ENCODE measurements around the gene CHRM2.

The CHRM2 gene

GRCh38 chr7:136869001-136869961 is 829 bp downstream of the CHRM2 start:
- Histone ChIP-seq H3K4me1 (no peaks in the 10 kb centered on the region), H3K4me3 (ENCODE audit: low read depth, low read length) (no peak overlapping the region)

GRCh38 chr7:136869991-136870865 is 1.8 kb downstream of the CHRM2 start:
- no peak overlapping the region for H3K27ac ChIP-seq
- no peaks in the 10 kb centered on the region for H3K9me3 ChIP-seq (ENCODE audit: control insufficient read depth, low read length)
- H3K27me3 ChIP-seq (ENCODE audit: control insufficient read depth, insufficient read depth, low read length), result peaks cover 6% of the 10 kb centered on the region
- H3K36me3 ChIP-seq (ENCODE audit: control insufficient read depth, insufficient read depth, low read length), result no peaks in the 10 kb centered on the region
- no peaks in the 10 kb centered on the region for H3K79me2 ChIP-seq
- H3K4me2 ChIP-seq (ENCODE audit: low read length), result peak overlapping the region; percentile 65
- H3K9ac ChIP-seq, result no peak overlapping the region
- no peaks in the 10 kb centered on the region for H3K4me1 ChIP-seq
- peak overlapping the region; percentile 33 for H2AFZ ChIP-seq
- TF ChIP-seq CTCF (IDR thresholded peaks at IDR 0.05), result no peak
- peak overlapping the region; percentile 11 for H3K4me3 ChIP-seq (ENCODE audit: low read depth, low read length)

More at GRCh38 chr7:136869001-136869961, 829 bp downstream of the CHRM2 start:
- H3K36me3 ChIP-seq (ENCODE audit: control insufficient read depth, insufficient read depth, low read length), result no peaks in the 10 kb centered on the region
- TF ChIP-seq CTCF (IDR thresholded peaks at IDR 0.05), result no peak
- no peak overlapping the region for H3K27ac ChIP-seq
- H3K79me2 ChIP-seq, result no peaks in the 10 kb centered on the region
- H2AFZ ChIP-seq, result no peak overlapping the region
- H3K9me3 ChIP-seq (ENCODE audit: control insufficient read depth, low read length), result no peaks in the 10 kb centered on the region
- H3K27me3 ChIP-seq (ENCODE audit: control insufficient read depth, insufficient read depth, low read length), result peaks cover 6% of the 10 kb centered on the region
- no peak overlapping the region for H3K9ac ChIP-seq
- H3K4me2 ChIP-seq (ENCODE audit: low read length), result peak overlapping the region; percentile 49

GRCh38 chr7:136870866-136871487 is 2.5 kb downstream of the CHRM2 start:
- H3K27ac ChIP-seq, result no peak overlapping the region
- no peak for TF ChIP-seq CTCF (IDR thresholded peaks at IDR 0.05)
- no peaks in the 10 kb centered on the region for H3K4me1 ChIP-seq
- H3K4me2 ChIP-seq (ENCODE audit: low read length), result peak overlapping the region; percentile 65
- H2AFZ ChIP-seq, result peak overlapping the region; percentile 11
- no peak overlapping the region for H3K9ac ChIP-seq
- H3K27me3 ChIP-seq (ENCODE audit: control insufficient read depth, insufficient read depth, low read length), result peaks cover 6% of the 10 kb centered on the region
- no peaks in the 10 kb centered on the region for H3K9me3 ChIP-seq (ENCODE audit: control insufficient read depth, low read length)
- no peaks in the 10 kb centered on the region for H3K36me3 ChIP-seq (ENCODE audit: control insufficient read depth, insufficient read depth, low read length)
- H3K4me3 ChIP-seq (ENCODE audit: low read depth, low read length), result peak overlapping the region; percentile 11
- no peaks in the 10 kb centered on the region for H3K79me2 ChIP-seq

- Histone ChIP-seq H2AFZ (no peak overlapping the region), H3K27ac (no peak overlapping the region)
Measured at GRCh38 chr7:136874393-136875032, 6.1 kb downstream of the CHRM2 start.

More at GRCh38 chr7:136874393-136875032, 6.1 kb downstream of the CHRM2 start:
- no peaks in the 10 kb centered on the region for H3K4me1 ChIP-seq
- H3K4me2 ChIP-seq (ENCODE audit: low read length), result no peak overlapping the region
- TF ChIP-seq CTCF (IDR thresholded peaks at IDR 0.05), result no peak
- no peak overlapping the region for H3K4me3 ChIP-seq (ENCODE audit: low read depth, low read length)
- no peaks in the 10 kb centered on the region for H3K79me2 ChIP-seq
- no peaks in the 10 kb centered on the region for H3K9me3 ChIP-seq (ENCODE audit: control insufficient read depth, low read length)
- no peaks in the 10 kb centered on the region for H3K36me3 ChIP-seq (ENCODE audit: control insufficient read depth, insufficient read depth, low read length)
- peaks cover 6% of the 10 kb centered on the region for H3K27me3 ChIP-seq (ENCODE audit: control insufficient read depth, insufficient read depth, low read length)
- H3K9ac ChIP-seq, result no peak overlapping the region
